ENCODE measurements around the gene ZC3H18. TPM values are rescaled to one million over a fixed set of nuclear protein-coding genes. Genes with fewer than 3 reads are reported as not detected.

ZC3H18 gene
- total RNA-seq, 2 donors from 2014 or later, result 7.9 to 10.0 TPM

DNA sequence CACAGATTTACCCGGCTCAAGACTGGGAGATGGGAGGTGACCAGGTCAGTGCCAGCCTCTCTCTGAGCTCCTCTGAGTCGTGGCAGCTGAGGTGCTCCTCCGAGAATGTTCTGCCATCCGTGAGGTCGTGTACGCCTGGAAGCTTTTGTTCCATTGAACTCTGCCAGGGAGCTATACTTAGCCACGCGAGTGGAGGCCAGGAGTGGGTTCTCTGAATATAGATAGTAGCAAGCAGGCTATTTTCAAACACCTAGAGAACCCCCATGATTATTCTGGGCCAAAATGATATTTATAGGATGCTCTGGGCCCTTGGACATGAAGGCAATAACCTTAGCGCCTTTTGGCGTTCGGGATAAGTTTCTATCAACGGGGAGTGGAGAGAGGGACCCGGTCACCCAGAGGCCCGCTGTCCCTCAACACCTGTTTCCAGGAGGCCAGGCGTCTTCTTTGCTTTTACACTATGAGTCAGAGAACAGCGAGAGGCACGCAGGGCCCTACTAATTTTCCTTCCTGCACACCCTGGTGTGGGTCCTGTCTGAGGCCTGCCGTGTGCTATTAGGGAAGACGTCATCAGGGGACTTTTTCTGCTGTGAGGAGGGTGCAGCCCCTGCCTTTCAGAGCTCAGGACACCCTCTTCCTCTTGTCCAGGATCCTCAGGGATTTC, 103.6 kb downstream of the ZC3H18 start:
- no peak for TF ChIP-seq CTCF (IDR thresholded peaks at IDR 0.05)
- Histone ChIP-seq H3K36me3 (no peaks in the 10 kb centered on the region), H3K9me3 (no peaks in the 10 kb centered on the region), H3K4me3 (no peak overlapping the region), H3K27ac (peak overlapping the region; percentile 72 to 77), H3K4me1 (peaks cover 0 to 40% of the 10 kb centered on the region in 2 donors), H3K27me3 (no peaks in the 10 kb centered on the region)
- DNase-seq (ENCODE audit: low spot score), result no peak

DNA sequence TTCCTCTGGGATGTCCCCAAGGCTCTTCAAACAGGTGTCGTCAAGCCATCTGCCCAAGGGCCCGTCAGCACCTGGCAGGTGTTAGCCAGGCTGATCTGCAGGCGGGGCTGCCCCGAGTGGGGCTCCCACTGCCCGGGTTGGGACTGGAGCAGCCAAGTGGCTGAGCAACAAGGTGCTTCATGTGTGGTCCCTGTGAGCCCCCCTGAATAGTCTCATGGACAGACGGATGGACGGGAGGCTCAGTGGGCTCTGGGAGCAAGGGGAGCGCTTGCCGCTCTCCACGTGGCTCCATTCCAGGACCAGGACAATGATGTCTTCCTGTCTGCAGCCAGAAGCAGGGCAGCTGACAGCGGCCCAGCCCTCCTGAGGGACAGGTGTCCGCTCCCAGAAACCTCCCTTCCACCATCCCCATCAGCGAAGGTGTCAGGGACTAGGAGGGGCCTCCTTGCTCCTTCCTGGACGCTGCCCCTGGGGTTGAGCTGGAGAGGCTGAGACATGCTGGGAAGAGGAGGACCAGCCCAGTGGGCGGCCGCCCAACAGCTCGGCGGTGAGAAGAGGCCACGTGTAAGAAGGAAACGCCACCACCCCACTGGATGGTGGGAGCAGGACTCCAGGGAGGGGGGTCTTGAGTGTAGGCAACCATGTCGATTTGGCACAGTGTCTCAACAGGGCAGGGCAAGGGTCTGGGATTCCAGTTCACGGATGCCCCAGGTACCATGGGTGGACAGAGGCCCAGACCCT, 106.5 kb downstream of the ZC3H18 start:
- Histone ChIP-seq H3K4me1 (peaks cover 0 to 40% of the 10 kb centered on the region in 2 donors), H3K4me3 (no peak overlapping the region), H3K27ac (no peak overlapping the region), H3K9me3 (no peaks in the 10 kb centered on the region), H3K27me3 (peaks cover 0 to 4% of the 10 kb centered on the region in 2 donors), H3K36me3 (no peaks in the 10 kb centered on the region)
- TF ChIP-seq CTCF (IDR thresholded peaks at IDR 0.05), result no peak
- no peak for DNase-seq (ENCODE audit: low spot score)

DNA sequence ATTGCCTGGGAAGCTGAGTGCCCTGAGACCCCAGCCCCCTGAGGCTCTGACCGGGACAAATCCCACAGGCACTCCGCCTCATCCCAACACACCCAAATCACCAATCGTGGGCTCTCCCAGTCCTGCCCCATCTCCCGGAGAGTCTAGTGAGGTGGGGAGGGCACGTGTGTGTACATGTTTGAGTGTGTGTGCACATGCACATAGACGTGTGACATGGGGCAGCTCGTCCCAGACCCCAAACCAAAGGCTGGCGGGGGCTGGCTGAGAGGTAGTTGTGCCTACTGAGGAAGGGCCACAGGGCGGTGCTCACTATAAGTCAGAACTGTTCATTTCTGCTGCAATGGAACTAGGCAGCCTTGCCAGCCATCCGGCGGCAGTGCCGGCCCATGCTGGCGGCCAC, 107.5 kb downstream of the ZC3H18 start:
- peaks cover 0 to 4% of the 10 kb centered on the region in 2 donors for H3K27me3 ChIP-seq
- DNase-seq (ENCODE audit: low spot score), result no peak
- peaks cover 0 to 30% of the 10 kb centered on the region in 2 donors for H3K4me1 ChIP-seq

DNA sequence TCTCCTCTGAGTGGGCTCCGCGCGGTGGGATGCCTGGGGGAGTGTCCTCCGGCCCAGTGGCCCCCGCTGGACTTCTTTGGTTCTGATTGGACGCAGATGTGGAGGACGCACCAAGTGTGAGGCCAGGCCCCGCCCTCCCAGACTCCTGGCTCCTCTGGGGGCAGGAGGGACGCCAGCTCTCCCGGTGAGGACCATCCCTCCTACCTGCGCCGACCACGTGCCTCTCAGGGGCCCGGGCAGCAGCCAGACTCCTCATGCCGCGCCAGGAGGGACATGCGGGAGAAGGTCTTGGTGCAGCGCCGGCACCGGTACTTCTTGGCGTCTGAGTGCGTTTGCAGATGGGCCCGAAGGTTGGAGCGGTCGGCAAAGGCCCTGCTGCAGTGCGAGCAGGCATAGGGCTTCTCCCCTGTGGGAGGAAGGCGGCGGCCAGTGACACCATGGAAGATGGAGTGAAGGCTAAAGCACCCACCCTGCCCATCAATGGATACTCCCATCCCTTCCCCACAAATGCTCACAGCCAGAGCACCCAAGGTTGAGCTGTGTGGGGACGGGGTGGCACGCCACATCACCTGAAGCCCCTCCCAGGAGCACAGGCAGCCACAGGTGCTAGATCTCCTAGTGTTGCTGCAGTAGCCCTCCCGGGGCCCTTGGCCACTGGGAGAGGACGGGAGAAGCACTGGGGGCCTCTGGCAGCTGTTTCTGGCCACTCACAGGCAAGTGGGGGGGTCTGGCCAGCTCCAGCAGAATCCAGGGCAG, 108.2 kb downstream of the ZC3H18 start:
- H3K9me3 ChIP-seq, result no peaks in the 10 kb centered on the region
- DNase-seq (ENCODE audit: low spot score), result no peak

More for the DNA sequence above, 107.5 kb downstream of the ZC3H18 start:
- Histone ChIP-seq H3K4me3 (no peak overlapping the region), H3K36me3 (no peaks in the 10 kb centered on the region), H3K9me3 (no peaks in the 10 kb centered on the region), H3K27ac (no peak overlapping the region)
- TF ChIP-seq CTCF (IDR thresholded peaks at IDR 0.05), result no peak

More for the DNA sequence above, 108.2 kb downstream of the ZC3H18 start:
- peaks cover 0 to 24% of the 10 kb centered on the region in 2 donors for H3K4me1 ChIP-seq
- TF ChIP-seq CTCF (IDR thresholded peaks at IDR 0.05), result no peak
- H3K36me3 ChIP-seq, result no peaks in the 10 kb centered on the region
- no peak overlapping the region for H3K4me3 ChIP-seq
- H3K27ac ChIP-seq, result no peak overlapping the region
- H3K27me3 ChIP-seq, result peaks cover 0 to 4% of the 10 kb centered on the region in 2 donors

All from right atrium auricular region (tissue), 2 donors.